Stomach (tissue), 9 donors: Measurements from ENCODE around the gene MAF. TPM values are rescaled to one million over a fixed set of nuclear protein-coding genes. Genes with fewer than 3 reads are reported as not detected.

Source experiments
- DNase-seq, 2 donors: peaks; one replicate each; pipeline versions ENCODE4 v3.0.0 to v3.0.0-alpha.2; 2013 to 2019
- H3K27ac ChIP-seq, 5 donors: fragments of 200-600 bp in 4 of 5; sonication (generic) in 4 of 5; one replicate each; pipeline ENCODE4 v1.5.1; 2013 to 2019; ENCODE audit warnings: mild to moderate bottlenecking in 1 of 5, moderate library complexity in 1 of 5
- H3K27me3 ChIP-seq, 3 donors: fragments of 200-600 bp; sonication (generic); one replicate each; pipeline ENCODE4 v1.5.1; 2017 to 2019; ENCODE audit warnings: mixed run types in 1 of 3
- H3K36me3 ChIP-seq, 4 donors: fragments of 200-600 bp; sonication (generic); 1 replicate in 3 of 4; 2 replicates in 1 of 4; pipeline ENCODE4 v1.5.1; 2016 to 2019
- H3K4me1 ChIP-seq, 4 donors: fragments of 200-600 bp; sonication (generic); one replicate each; pipeline ENCODE4 v1.5.1; 2016 to 2019
- H3K4me3 ChIP-seq, 4 donors: fragments of 200-600 bp; sonication (generic) in 3 of 4; one replicate each; pipeline ENCODE4 v1.5.1; 2016 to 2019; ENCODE audit warnings: mild to moderate bottlenecking in 1 of 4
- H3K9me3 ChIP-seq, 4 donors: fragments of 200-600 bp; sonication (generic); one replicate each; pipeline ENCODE4 v1.5.1; 2016 to 2019
- EP300 ChIP-seq: sonication (generic); formaldehyde crosslinking; IDR thresholded peaks from one replicate; pipeline ENCODE4 v1.6.1; 2017; ENCODE audit warnings: antibody characterized with exemption
- POLR2A ChIP-seq, 4 donors: fragments of 450-650 bp; IDR thresholded peaks; one replicate each; pipeline ENCODE4 v1.6.1; 2016; ENCODE audit warnings: antibody characterized with exemption in 4 of 4, control low read depth in 2 of 4, mild to moderate bottlenecking in 1 of 4, moderate library complexity in 1 of 4
- POLR2AphosphoS5 ChIP-seq, 3 donors: sonication (generic); formaldehyde crosslinking; IDR thresholded peaks; one replicate each; pipeline ENCODE4 v1.6.1; 2016; ENCODE audit warnings: antibody characterized with exemption in 3 of 3
- WGBS, 5 donors: extraction: QIAGEN DNeasy Blood & Tissue Kit in 3 of 5; methylation state at CpG; one replicate each; pipeline versions ENCODE4 v1.1.5 to v1.1.7; 2013 to 2018; 5-methylcytosine and 5-hydroxymethylcytosine counted together
- intact Hi-C: fragments of 100-400 bp; cut with DNase I; formaldehyde crosslinking; loops from one replicate; pipeline ENCODE4 v1.15.1; 2023; ENCODE audit warnings: low total_unique reads
- polyA plus RNA-seq, 3 donors: library from polyadenylated mRNA; stranded (reverse); fragments of 200-250 nt; gene quantifications; one replicate each; pipeline ENCODE4 v1.2.3, GENCODE V29; 2013
- total RNA-seq, 5 donors: library from RNA; depleted of rRNA; stranded (reverse); fragments of >200 nt; gene quantifications; one replicate each; pipeline versions ENCODE4 v1.1.0 to v1.2.3, GENCODE V29; 2014 to 2016
- TF ChIP-seq, protein P1 (sequence below), 7 experiments: fragments of 450-650 bp in 4 of 7; fragments of 200-600 bp in 3 of 7; sonication (generic) in 3 of 7; IDR thresholded peaks; one replicate each; pipeline ENCODE4 v1.5.1; 2016 to 2019; ENCODE audit warnings: antibody characterized with exemption in 7 of 7, control low read depth in 2 of 7, mild to moderate bottlenecking in 1 of 7
- donor health status: healthy with polysubstance abuse.
- donor health status: Bipolar disorder and iron deficiency.
- donor health status: healthy.

MAF gene
- total and polyA plus RNA-seq, 8 donors = 7.5 to 159 (median 14.2) TPM

DNA sequence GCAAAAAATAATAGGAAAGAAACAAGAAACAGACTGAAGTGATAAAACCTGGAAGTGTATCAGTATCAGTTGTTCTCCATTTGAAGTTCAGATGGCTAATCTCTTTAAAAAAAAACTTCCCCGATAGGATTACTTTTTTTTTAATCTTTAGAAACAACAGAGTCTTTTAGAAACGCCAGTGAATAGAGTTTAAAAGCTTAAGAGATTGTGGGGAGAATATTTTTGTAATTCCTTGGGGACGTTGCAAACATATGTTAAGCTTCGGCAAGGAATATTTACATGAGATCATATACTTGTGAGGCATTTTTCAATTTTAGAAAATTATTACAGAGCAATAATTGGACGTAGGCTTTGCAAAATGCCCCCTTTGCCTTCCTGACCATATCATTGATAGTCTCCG, 13.2 kb downstream of the MAF start:
- H3K4me1 ChIP-seq = peaks cover 7 to 38% (median 19%) of the 10 kb centered on the region in 4 donors
- peak overlapping the region in 1 of 5 donors; percentile 52 for H3K27ac ChIP-seq
- TF ChIP-seq EP300 = no peak
- no peak for TF ChIP-seq POLR2AphosphoS5 (IDR thresholded peaks at IDR 0.05)
- TF ChIP-seq, protein P1, sequence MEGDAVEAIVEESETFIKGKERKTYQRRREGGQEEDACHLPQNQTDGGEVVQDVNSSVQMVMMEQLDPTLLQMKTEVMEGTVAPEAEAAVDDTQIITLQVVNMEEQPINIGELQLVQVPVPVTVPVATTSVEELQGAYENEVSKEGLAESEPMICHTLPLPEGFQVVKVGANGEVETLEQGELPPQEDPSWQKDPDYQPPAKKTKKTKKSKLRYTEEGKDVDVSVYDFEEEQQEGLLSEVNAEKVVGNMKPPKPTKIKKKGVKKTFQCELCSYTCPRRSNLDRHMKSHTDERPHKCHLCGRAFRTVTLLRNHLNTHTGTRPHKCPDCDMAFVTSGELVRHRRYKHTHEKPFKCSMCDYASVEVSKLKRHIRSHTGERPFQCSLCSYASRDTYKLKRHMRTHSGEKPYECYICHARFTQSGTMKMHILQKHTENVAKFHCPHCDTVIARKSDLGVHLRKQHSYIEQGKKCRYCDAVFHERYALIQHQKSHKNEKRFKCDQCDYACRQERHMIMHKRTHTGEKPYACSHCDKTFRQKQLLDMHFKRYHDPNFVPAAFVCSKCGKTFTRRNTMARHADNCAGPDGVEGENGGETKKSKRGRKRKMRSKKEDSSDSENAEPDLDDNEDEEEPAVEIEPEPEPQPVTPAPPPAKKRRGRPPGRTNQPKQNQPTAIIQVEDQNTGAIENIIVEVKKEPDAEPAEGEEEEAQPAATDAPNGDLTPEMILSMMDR (IDR thresholded peaks at IDR 0.05) = no peak
- no peak for TF ChIP-seq POLR2A (IDR thresholded peaks at IDR 0.05)
- H3K36me3 ChIP-seq = no peaks in the 10 kb centered on the region
- DNase-seq = peak in 1 of 2 donors; percentile 45
- no peaks in the 10 kb centered on the region for H3K9me3 ChIP-seq
- WGBS, 5 donors = 27 to 58% (median 51%) methylated on average over 6 of the region's 6 CpGs
- peaks cover 0 to 6% (median 0%) of the 10 kb centered on the region in 3 donors for H3K27me3 ChIP-seq
- H3K4me3 ChIP-seq = no peak overlapping the region
- intact Hi-C loops = no loop called here

- Histone ChIP-seq H3K27ac (no peak overlapping the region), H3K27me3 (no peaks in the 10 kb centered on the region), H3K36me3 (no peaks in the 10 kb centered on the region), H3K4me3 (no peak overlapping the region), H3K4me1 (peaks cover under 1 to 16% (median 4%) of the 10 kb centered on the region in 4 donors), H3K9me3 (no peaks in the 10 kb centered on the region)
- intact Hi-C loops = no loop called here
- TF ChIP-seq POLR2AphosphoS5 (IDR thresholded peaks at IDR 0.05) (no peak), EP300 (no peak), POLR2A (IDR thresholded peaks at IDR 0.05) (no peak)
- TF ChIP-seq, protein P1 (IDR thresholded peaks at IDR 0.05) = no peak
- WGBS, 5 donors = 82 to 89% (median 86%) methylated on average over 6 of the region's 6 CpGs
- no peak for DNase-seq
These were observed 17.7 kb downstream of the MAF start for GRCh38 chr16:79582789-79583188.

DNA sequence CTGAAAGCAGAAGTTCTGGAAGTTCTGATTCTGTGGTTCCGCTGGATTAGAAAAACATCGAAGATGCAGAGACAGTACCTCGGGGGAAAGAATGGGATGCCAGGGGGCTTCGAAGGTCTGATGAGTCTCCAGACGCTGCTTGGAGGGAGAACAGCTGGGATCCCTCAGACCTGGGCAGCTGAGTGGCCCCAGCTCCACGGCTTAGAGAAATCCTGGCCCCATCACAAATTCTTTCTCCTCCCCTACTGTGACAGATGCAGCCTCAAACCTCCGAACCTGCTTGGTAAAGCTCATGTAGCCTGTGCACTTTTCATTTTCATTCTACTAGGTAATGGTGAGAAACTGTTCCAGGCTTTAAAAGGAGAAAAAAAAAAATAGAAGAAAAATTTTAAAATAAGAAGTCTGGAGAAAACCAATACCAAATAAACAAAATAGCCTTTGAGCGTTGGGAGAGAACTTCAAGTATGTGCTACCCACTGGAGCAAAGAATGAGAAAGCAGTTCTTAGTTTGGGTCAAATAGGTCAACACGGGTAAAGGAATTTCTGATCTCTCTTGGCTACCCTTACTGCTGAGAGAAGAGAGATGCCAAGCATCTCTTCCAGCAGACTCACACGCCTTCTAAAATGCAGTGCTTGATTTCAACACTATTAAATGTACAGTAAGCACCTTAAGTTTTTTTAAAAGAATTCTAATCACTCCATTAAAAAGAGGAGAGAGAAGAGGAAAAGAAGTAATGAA, 19.9 kb downstream of the MAF start:
- H3K27me3 ChIP-seq = no peaks in the 10 kb centered on the region
- no peaks in the 10 kb centered on the region for H3K36me3 ChIP-seq
- intact Hi-C loops = no loop called here
- H3K27ac ChIP-seq = no peak overlapping the region
- no peak overlapping the region for H3K4me3 ChIP-seq
- no peaks in the 10 kb centered on the region for H3K9me3 ChIP-seq
- H3K4me1 ChIP-seq = no peaks in the 10 kb centered on the region
- TF ChIP-seq EP300 = no peak
- TF ChIP-seq, protein P1 (IDR thresholded peaks at IDR 0.05) = no peak
- TF ChIP-seq POLR2AphosphoS5 (IDR thresholded peaks at IDR 0.05) = no peak
- no peak for TF ChIP-seq POLR2A (IDR thresholded peaks at IDR 0.05)
- no peak for DNase-seq
- WGBS, 5 donors = 63 to 74% (median 67%) methylated on average over 10 of the region's 10 CpGs

GRCh38 chr16:79576602-79577001, 23.9 kb downstream of the MAF start:
- H3K27ac ChIP-seq = no peak overlapping the region
- TF ChIP-seq EP300 (no peak), POLR2AphosphoS5 (IDR thresholded peaks at IDR 0.05) (no peak), POLR2A (IDR thresholded peaks at IDR 0.05) (no peak)
- TF ChIP-seq, protein P1 (IDR thresholded peaks at IDR 0.05) = no peak
- H3K9me3 ChIP-seq = no peaks in the 10 kb centered on the region
- H3K4me3 ChIP-seq = no peak overlapping the region
- peaks cover 0 to 9% (median 4%) of the 10 kb centered on the region in 4 donors for H3K4me1 ChIP-seq
- no peaks in the 10 kb centered on the region for H3K27me3 ChIP-seq
- WGBS, 5 donors = 24 to 63% (median 38%) methylated on average over 2 of the region's 2 CpGs
- intact Hi-C loops = no loop called here
- no peaks in the 10 kb centered on the region for H3K36me3 ChIP-seq
- DNase-seq = no peak
